Measurements from ENCODE around the gene SOX13.

DNA sequence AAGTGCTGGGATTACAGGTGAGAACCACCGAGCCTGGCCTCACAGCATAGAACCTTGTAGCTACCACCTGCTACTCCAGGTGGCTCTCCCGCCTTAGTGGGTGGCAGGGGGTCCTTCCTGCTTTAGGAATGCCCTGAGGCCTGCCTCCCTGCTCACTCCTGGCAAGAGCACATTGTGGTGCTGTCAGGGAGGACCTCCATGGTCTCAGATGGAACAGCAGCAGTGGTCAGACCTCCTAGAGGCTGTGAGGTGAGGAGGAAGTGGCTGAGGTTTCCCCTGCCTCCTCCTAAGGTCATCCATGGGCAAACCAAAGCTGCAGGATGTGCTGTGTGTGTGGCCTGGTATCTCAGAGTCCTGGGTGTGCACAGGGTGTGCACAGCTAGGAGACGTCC, 6.7 kb downstream of the SOX13 start:
- no peak for TF ChIP-seq POLR2AphosphoS5 (IDR thresholded peaks at IDR 0.05; ENCODE audit: borderline replicate concordance, low read depth, low read length)
- TF ChIP-seq EZH2 (IDR thresholded peaks at IDR 0.05): no peak
- no peak for TF ChIP-seq FOXP2 (optimal IDR thresholded peaks at IDR 0.05; ENCODE audit: control extremely low read depth, extremely low read length, insufficient read depth)
